HG02678 (cell line): ENCODE results near the gene SASS6.

Source experiments
- ATAC-seq: cut with Tn5 transposase; IDR thresholded peaks from one replicate; pipeline ENCODE4 v1.9.1; 2021; ENCODE audit warnings: mild to moderate bottlenecking, moderate library complexity; ENCODE audit not compliant: unreplicated experiment

Gene SASS6

GRCh38 chr1:100132566-100133477 is at the start of gene SASS6, which contains the start of gene TRMT13:
SASS6 (minus strand) TSS chr1:100132930; CDS start chr1:100132814, 116 bp downstream.
TRMT13 (plus strand) TSS chr1:100133163; CDS start chr1:100133169, 6 bp downstream.
- peak; percentile 91 for ATAC-seq

- no peak for ATAC-seq
Measured at GRCh38 chr1:100178091-100178490, 45.4 kb upstream of the SASS6 start, which contains the start of gene LRRC39. LRRC39 (minus strand) TSS chr1:100178256; CDS start chr1:100168516, 9,740 bp downstream.

GRCh38 chr1:100177295-100178041 is 44.7 kb upstream of the SASS6 start:
- ATAC-seq, result no peak

GRCh38 chr1:100168051-100168450 is 35.3 kb upstream of the SASS6 start:
- no peak for ATAC-seq

- no peak for ATAC-seq
Measured at GRCh38 chr1:100164702-100165101, 32.0 kb upstream of the SASS6 start.

- ATAC-seq, result no peak
Measured at GRCh38 chr1:100164216-100164615, 31.5 kb upstream of the SASS6 start.

- ATAC-seq, result no peak
Measured at GRCh38 chr1:100162881-100163280, 30.2 kb upstream of the SASS6 start.

- peak; percentile 86 for ATAC-seq
Measured at GRCh38 chr1:100152271-100152670, 19.5 kb upstream of the SASS6 start.

GRCh38 chr1:100151679-100152078 is 18.9 kb upstream of the SASS6 start:
- ATAC-seq, result no peak

GRCh38 chr1:100147875-100148274 is 15.1 kb upstream of the SASS6 start:
- no peak for ATAC-seq

- ATAC-seq, result no peak
Measured at GRCh38 chr1:100146958-100147357, 14.2 kb upstream of the SASS6 start.

- no peak for ATAC-seq
Measured at GRCh38 chr1:100145116-100145515, 12.4 kb upstream of the SASS6 start.

GRCh38 chr1:100142343-100142742 is 9.6 kb upstream of the SASS6 start:
- no peak for ATAC-seq

- ATAC-seq, result no peak
Measured at GRCh38 chr1:100141192-100141591, 8.5 kb upstream of the SASS6 start.

GRCh38 chr1:100137602-100138001 is 4.9 kb upstream of the SASS6 start:
- ATAC-seq, result no peak

- ATAC-seq, result no peak
Measured at GRCh38 chr1:100134872-100135271, 2.1 kb upstream of the SASS6 start.

- ATAC-seq, result no peak
Measured at GRCh38 chr1:100131623-100132022, 1.1 kb downstream of the SASS6 start.

- no peak for ATAC-seq
Measured at GRCh38 chr1:100130552-100131077, 2.1 kb downstream of the SASS6 start.

- no peak for ATAC-seq
Measured at GRCh38 chr1:100127226-100127625, 5.5 kb downstream of the SASS6 start.

GRCh38 chr1:100122177-100122576 is 10.6 kb downstream of the SASS6 start:
- no peak for ATAC-seq

- ATAC-seq, result no peak
Measured at GRCh38 chr1:100115524-100115923, 17.2 kb downstream of the SASS6 start.
